HepG2 (cell line): ENCODE data around the gene AKT2. TPM values are rescaled to one million over a fixed set of nuclear protein-coding genes. Genes with fewer than 3 reads are reported as not detected.

Experiments used
- FOXM1 ChIP-seq: sonication (generic); formaldehyde crosslinking; IDR thresholded peaks from 2 replicates; pipeline ENCODE4 v1.5.0; 2020; ENCODE audit warnings: missing genetic modification reagents
- HDAC1 ChIP-seq: sonication (generic); formaldehyde crosslinking; IDR thresholded peaks from 2 replicates; pipeline ENCODE4 v1.5.1; 2020; ENCODE audit warnings: mild to moderate bottlenecking, missing genetic modification reagents
- KDM6A ChIP-seq: IDR thresholded peaks from 2 replicates; pipeline ENCODE4 v1.6.1; 2016; ENCODE audit warnings: low read depth
- NFRKB ChIP-seq: fragments of 450-650 bp; IDR thresholded peaks from 2 replicates; pipeline ENCODE4 v1.6.1; 2017
- RAD21 ChIP-seq: fragments of 450-650 bp; formaldehyde crosslinking; IDR thresholded peaks from 2 replicates; pipeline ENCODE4 v1.5.0; 2020; ENCODE audit warnings: mild to moderate bottlenecking
- TP53 ChIP-seq: sonication (generic); formaldehyde crosslinking; conservative IDR thresholded peaks from 2 replicates; pipeline ENCODE4 v1.4.0; 2020; ENCODE audit warnings: missing genetic modification reagents
- ZC3H4 ChIP-seq: sonication (generic); formaldehyde crosslinking; IDR thresholded peaks from 2 replicates; pipeline ENCODE4 v1.4.0; 2020; ENCODE audit warnings: missing genetic modification reagents, borderline replicate concordance
- ZNF20 ChIP-seq: sonication (generic); formaldehyde crosslinking; IDR thresholded peaks from 2 replicates; pipeline ENCODE4 v1.4.0; 2020; ENCODE audit warnings: mild to moderate bottlenecking, moderate library complexity, missing genetic modification reagents
- ZNF570 ChIP-seq: sonication (generic); formaldehyde crosslinking; IDR thresholded peaks from 2 replicates; pipeline ENCODE4 v1.4.0; 2020; ENCODE audit warnings: mild to moderate bottlenecking, missing genetic modification reagents, borderline replicate concordance
- ZNF703 ChIP-seq: sonication (generic); formaldehyde crosslinking; IDR thresholded peaks from 2 replicates; pipeline ENCODE4 v1.5.1; 2020; ENCODE audit warnings: missing genetic modification reagents, mild to moderate bottlenecking, moderate library complexity, borderline replicate concordance
- ZNF768 ChIP-seq: sonication (generic); formaldehyde crosslinking; IDR thresholded peaks from 2 replicates; pipeline ENCODE4 v1.4.0; 2020; ENCODE audit warnings: missing genetic modification reagents
- polyA plus RNA-seq, 8 experiments: library from polyadenylated mRNA; depleted of rRNA in 3 of 8; stranded (reverse) in 7 of 8; unstranded in 1 of 8; fragments of >200 nt; fragmentation: Illumina TruSeq in 4 of 8; extraction: Trizol in 4 of 8; gene quantifications; 2 replicates each; pipeline versions ENCODE4 v1.2.1 to v1.2.3, GENCODE V29; 2011 to 2016; ENCODE audit warnings: low read depth in 4 of 8, missing spikeins in 1 of 8, mixed read lengths in 1 of 8; ENCODE audit not compliant: insufficient read depth in 1 of 8
- total RNA-seq, 5 experiments: library from RNA; depleted of rRNA; stranded (reverse); fragments of >200 nt; fragmentation: Illumina TruSeq; extraction: Trizol; gene quantifications; 2 replicates each; pipeline ENCODE4 v1.2.3, GENCODE V29; 2016; ENCODE audit warnings: low read depth in 1 of 5
- TF ChIP-seq, protein P1 (sequence below): IDR thresholded peaks from 2 replicates; pipeline ENCODE4 v1.6.1; 2016; ENCODE audit warnings: missing genetic modification reagents, missing compliant biosample characterization
- TF ChIP-seq, protein P2 (sequence below): sonication (generic); formaldehyde crosslinking; IDR thresholded peaks from 2 replicates; pipeline ENCODE4 v1.4.0; 2020; ENCODE audit warnings: missing genetic modification reagents
- TF ChIP-seq, protein P3 (sequence below): sonication (generic); formaldehyde crosslinking; IDR thresholded peaks from 2 replicates; pipeline ENCODE4 v1.5.0; 2020; ENCODE audit warnings: mild to moderate bottlenecking, missing genetic modification reagents, borderline replicate concordance
- TF ChIP-seq, protein P4 (sequence below): sonication (generic); formaldehyde crosslinking; IDR thresholded peaks from 2 replicates; pipeline ENCODE4 v1.5.0; 2020; ENCODE audit warnings: missing genetic modification reagents
- TF ChIP-seq, protein P5 (sequence below): sonication (generic); formaldehyde crosslinking; IDR thresholded peaks from 2 replicates; pipeline ENCODE4 v1.4.0; 2020; ENCODE audit warnings: low read depth, mild to moderate bottlenecking, missing genetic modification reagents
- TF ChIP-seq, protein P6 (sequence below): sonication (generic); formaldehyde crosslinking; IDR thresholded peaks from 2 replicates; pipeline ENCODE4 v1.8.0; 2022; ENCODE audit warnings: mild to moderate bottlenecking, missing genetic modification reagents, moderate library complexity
- TF ChIP-seq, protein P7 (sequence below): sonication (generic); formaldehyde crosslinking; IDR thresholded peaks from 2 replicates; pipeline ENCODE4 v1.5.0; 2020; ENCODE audit warnings: mild to moderate bottlenecking, missing genetic modification reagents

The AKT2 gene
- total and polyA plus RNA-seq, 2 of the 13 experiments (the other 11 are each of a cell fraction or from before 2014, with no cell fraction given) = 82.1 to 173 TPM

DNA sequence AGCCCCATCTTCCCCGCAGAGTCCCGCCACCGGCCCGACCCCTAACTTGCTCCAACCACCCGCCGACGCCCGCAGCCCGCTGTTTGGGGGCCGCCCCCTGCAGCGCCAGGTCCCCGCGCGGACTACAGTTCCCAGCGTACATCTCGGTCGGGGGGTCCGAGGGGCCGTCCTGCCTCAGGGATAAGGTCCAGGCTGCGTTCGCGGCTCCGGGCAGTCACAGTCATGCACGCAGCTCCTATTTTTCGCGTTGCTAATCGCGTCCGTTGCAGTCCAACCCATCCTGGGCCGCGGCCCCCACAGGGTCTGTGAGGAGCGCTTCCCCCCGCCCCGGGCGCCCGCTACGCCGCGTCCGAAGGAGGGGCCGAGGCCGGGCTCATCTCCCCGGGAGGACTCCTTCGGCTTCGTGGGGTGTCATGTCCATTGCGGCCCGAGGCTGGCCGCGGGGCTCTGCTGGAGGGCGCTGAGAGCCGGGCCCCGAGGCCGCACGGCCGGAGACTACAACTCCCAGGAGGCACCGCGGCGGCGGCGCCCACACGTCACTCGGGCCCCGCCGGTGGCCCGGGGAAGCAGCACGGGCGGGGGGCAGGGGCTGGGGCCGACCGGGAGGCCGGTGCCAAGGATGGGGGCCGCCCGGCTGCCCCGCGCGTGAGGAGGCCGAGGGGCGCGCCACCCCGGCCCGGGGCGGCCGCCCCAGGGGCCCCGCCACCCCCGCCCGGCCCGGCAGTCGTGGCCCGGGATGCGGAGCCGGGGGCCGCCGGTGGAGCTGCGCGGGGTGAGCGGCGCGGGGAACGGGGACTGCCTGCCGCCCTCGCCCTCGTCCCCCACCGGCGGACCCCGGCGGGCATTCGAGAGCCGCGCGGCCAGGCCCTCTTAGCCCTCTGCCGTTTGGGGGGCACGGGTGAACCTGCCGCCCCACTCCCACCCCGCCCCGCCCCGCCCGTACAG lies 94.0 kb downstream of the AKT2 start, which contains the start of gene MAP3K10 (continued):
- TF ChIP-seq HDAC1 (CRISPR knock-in tag) (peak; percentile 78), KDM6A (no peak), NFRKB (no peak), ZNF570 (CRISPR knock-in tag) (no peak), ZNF703 (CRISPR knock-in tag) (peak; percentile 32; the same call in 1 of the 2 replicates), TP53 (CRISPR knock-in tag) (no peak), ZC3H4 (CRISPR knock-in tag) (no peak), ZNF20 (CRISPR knock-in tag) (peak; percentile 81), FOXM1 (CRISPR knock-in tag) (no peak), RAD21 (no peak), ZNF768 (peak; percentile 72; the same call in 1 of the 2 replicates)
- TF ChIP-seq, protein P1, sequence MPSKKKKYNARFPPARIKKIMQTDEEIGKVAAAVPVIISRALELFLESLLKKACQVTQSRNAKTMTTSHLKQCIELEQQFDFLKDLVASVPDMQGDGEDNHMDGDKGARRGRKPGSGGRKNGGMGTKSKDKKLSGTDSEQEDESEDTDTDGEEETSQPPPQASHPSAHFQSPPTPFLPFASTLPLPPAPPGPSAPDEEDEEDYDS (CRISPR knock-in tag) = no peak
- TF ChIP-seq, protein P2, sequence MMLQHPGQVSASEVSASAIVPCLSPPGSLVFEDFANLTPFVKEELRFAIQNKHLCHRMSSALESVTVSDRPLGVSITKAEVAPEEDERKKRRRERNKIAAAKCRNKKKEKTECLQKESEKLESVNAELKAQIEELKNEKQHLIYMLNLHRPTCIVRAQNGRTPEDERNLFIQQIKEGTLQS (CRISPR knock-in tag) = no peak
- TF ChIP-seq, protein P3, sequence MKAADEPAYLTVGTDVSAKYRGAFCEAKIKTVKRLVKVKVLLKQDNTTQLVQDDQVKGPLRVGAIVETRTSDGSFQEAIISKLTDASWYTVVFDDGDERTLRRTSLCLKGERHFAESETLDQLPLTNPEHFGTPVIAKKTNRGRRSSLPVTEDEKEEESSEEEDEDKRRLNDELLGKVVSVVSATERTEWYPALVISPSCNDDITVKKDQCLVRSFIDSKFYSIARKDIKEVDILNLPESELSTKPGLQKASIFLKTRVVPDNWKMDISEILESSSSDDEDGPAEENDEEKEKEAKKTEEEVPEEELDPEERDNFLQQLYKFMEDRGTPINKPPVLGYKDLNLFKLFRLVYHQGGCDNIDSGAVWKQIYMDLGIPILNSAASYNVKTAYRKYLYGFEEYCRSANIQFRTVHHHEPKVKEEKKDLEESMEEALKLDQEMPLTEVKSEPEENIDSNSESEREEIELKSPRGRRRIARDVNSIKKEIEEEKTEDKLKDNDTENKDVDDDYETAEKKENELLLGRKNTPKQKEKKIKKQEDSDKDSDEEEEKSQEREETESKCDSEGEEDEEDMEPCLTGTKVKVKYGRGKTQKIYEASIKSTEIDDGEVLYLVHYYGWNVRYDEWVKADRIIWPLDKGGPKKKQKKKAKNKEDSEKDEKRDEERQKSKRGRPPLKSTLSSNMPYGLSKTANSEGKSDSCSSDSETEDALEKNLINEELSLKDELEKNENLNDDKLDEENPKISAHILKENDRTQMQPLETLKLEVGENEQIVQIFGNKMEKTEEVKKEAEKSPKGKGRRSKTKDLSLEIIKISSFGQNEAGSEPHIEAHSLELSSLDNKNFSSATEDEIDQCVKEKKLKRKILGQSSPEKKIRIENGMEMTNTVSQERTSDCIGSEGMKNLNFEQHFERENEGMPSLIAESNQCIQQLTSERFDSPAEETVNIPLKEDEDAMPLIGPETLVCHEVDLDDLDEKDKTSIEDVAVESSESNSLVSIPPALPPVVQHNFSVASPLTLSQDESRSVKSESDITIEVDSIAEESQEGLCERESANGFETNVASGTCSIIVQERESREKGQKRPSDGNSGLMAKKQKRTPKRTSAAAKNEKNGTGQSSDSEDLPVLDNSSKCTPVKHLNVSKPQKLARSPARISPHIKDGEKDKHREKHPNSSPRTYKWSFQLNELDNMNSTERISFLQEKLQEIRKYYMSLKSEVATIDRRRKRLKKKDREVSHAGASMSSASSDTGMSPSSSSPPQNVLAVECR (CRISPR knock-in tag) = peak; percentile 65; the same call in 1 of the 2 replicates
- TF ChIP-seq, protein P4, sequence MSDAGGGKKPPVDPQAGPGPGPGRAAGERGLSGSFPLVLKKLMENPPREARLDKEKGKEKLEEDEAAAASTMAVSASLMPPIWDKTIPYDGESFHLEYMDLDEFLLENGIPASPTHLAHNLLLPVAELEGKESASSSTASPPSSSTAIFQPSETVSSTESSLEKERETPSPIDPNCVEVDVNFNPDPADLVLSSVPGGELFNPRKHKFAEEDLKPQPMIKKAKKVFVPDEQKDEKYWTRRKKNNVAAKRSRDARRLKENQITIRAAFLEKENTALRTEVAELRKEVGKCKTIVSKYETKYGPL (CRISPR knock-in tag) = no peak
- TF ChIP-seq, protein P5, sequence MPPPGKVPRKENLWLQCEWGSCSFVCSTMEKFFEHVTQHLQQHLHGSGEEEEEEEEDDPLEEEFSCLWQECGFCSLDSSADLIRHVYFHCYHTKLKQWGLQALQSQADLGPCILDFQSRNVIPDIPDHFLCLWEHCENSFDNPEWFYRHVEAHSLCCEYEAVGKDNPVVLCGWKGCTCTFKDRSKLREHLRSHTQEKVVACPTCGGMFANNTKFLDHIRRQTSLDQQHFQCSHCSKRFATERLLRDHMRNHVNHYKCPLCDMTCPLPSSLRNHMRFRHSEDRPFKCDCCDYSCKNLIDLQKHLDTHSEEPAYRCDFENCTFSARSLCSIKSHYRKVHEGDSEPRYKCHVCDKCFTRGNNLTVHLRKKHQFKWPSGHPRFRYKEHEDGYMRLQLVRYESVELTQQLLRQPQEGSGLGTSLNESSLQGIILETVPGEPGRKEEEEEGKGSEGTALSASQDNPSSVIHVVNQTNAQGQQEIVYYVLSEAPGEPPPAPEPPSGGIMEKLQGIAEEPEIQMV (CRISPR knock-in tag) = no peak
- TF ChIP-seq, protein P6, sequence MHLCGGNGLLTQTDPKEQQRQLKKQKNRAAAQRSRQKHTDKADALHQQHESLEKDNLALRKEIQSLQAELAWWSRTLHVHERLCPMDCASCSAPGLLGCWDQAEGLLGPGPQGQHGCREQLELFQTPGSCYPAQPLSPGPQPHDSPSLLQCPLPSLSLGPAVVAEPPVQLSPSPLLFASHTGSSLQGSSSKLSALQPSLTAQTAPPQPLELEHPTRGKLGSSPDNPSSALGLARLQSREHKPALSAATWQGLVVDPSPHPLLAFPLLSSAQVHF (CRISPR knock-in tag) = no peak
- TF ChIP-seq, protein P7, sequence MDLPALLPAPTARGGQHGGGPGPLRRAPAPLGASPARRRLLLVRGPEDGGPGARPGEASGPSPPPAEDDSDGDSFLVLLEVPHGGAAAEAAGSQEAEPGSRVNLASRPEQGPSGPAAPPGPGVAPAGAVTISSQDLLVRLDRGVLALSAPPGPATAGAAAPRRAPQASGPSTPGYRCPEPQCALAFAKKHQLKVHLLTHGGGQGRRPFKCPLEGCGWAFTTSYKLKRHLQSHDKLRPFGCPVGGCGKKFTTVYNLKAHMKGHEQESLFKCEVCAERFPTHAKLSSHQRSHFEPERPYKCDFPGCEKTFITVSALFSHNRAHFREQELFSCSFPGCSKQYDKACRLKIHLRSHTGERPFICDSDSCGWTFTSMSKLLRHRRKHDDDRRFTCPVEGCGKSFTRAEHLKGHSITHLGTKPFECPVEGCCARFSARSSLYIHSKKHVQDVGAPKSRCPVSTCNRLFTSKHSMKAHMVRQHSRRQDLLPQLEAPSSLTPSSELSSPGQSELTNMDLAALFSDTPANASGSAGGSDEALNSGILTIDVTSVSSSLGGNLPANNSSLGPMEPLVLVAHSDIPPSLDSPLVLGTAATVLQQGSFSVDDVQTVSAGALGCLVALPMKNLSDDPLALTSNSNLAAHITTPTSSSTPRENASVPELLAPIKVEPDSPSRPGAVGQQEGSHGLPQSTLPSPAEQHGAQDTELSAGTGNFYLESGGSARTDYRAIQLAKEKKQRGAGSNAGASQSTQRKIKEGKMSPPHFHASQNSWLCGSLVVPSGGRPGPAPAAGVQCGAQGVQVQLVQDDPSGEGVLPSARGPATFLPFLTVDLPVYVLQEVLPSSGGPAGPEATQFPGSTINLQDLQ (CRISPR knock-in tag) = no peak
